Ureter (tissue), 1 donor: ENCODE data around the gene EIF4G3. TPM values are rescaled to one million over a fixed set of nuclear protein-coding genes. Genes with fewer than 3 reads are reported as not detected.
"Not testable (repeated sequence)": the region's sequence is repeated elsewhere in the genome, so short reads cannot be mapped to it uniquely, and the experiment has no call there.

Experiments used
- DNase-seq: peaks from one replicate; pipeline ENCODE4 v3.0.0-alpha.2; 2020; ENCODE audit warnings: low spot score
- total RNA-seq: library from RNA; stranded (reverse); gene quantifications from one replicate; pipeline ENCODE4 v1.2.4, GENCODE V29; 2023
- donor health status: DM: yes; HTN: yes; CAD: no.

Gene EIF4G3
- total RNA-seq, 1 donor from 2014 or later, result 93.9 TPM

DNA sequence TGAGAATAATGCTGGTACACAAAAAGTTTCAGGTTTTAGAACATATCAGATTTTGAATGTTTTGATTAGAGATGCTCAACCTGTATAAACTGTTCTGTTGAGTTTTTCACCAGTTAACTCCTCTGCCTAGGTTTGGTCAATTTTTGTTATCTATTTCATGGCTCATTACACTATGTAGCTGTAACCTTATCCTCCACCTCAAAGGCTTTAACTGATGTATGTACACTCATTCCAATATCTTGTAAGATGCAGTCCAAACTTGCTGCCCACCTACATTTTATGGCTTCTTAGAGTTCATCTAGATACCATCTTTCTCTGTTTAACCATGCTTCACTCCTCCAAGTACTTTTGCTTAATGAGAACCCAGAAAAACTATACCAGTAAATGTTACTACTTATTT is 107.8 kb downstream of the EIF4G3 start:
- no peak for DNase-seq

DNA sequence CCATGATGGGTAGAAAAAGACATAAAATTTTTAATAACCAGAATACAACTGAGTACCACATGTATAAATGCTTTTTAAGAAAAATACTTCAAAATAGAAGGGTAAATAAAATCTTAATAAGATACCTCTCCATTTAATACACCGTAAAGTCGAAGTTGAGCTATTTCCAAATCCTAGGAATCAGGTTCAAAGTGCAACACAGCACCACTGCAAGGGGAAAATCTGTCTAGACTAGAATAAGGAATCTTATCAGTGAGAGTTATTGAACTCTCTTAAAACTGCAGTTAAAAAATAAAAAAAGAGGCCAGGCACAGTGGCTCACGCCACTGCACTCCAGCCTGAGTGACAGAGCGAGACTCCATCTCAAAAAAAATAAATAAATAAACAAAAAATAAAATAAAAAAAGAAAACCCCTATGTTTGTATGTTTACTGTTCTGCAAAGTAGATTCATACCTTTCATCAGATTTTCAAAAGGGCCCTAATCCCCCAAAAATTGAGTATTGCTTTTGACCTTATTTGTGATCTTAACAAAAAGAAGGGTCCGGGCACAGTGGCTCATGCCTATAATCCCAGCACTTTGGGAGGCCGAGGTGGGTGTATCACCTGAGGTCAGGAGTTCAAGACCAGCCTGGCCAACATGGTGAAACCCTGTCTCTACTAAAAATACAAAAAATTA is 109.0 kb downstream of the EIF4G3 start:
- no peak for DNase-seq

DNA sequence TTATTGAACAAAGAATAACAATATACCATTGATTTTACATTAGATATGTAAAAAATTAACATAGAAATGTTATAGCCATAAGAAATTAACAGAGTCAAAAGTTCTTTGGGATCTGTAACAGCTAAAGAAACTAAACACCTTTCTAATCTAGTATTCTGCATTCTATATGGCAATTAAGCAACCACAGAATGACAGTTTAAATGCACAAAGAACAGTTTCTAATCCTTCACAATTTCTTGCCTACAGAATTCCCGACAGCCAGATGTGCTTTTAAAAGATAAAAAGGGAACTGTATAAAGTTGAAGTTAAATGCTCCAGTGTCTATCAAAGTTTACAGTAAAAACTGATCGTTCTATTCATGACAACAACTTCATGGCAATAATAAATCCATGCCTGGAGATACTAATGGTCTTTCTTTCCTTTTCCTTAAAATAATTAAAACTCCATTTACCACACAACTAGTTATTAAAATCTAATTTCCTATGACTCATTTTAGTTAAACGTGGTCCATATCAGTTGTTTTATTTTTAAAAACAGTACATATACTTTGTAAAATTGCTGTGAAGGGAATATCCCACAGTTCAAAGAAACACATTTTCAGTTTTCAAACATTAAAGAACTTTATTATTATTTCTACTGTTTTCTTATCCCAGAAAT is 110.2 kb downstream of the EIF4G3 start:
- DNase-seq, result no peak

DNA sequence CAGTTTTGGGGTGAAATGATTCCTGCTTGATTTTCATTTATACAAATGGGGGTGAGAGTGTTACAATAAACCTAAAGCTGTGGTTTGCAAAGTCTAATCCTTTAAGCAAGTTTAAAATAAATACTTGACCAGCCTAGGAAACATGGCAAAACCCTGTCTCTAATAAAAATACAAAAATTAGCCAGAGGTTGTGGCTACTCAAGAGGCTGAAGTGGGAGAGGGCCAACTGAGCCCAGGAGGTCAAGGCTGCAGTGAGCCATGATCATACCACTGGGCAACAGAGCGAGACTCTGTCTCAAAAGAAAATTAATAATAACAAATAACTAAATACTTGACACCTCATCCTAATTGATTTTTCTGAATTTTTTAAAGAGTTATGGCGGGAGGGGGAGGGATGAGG is 110.8 kb downstream of the EIF4G3 start:
- no peak for DNase-seq

DNA sequence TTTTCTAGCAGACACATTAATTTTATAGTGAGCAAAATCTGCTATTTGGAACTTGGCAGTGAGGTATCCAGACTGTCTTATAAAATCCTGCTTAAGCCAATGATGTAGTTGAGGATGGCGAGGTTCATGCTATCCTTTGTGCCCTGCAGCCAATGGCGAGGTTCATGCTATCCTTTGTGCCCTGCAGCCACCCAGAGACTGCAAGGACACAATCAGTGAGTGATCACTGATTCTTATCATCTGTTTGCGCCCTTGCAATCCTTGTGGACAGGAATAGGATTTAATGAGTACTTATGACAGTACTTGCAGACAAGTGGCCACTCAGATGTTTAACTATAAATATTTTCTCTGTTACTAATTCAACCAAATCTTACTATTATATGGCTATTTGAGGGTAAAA is 112.6 kb downstream of the EIF4G3 start:
- DNase-seq, result no peak

DNA sequence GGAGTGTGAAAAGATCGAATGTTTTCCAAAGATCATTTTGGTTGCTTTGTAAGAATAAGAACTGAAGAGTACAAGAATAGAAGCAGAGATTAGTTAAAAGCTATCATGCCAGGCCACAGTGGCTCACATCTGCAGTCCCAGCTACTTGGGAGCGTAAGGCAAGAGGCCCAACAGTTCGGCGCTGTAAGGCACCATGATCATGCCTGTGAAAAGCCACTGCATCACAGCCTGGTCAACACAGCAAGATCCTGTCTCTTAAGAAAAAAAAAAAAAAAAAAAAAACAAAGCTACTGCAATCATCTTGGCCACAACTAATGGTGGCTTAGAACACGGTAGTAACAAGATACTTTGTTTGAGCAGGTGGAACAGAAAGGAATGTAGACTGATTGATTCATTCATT is 116.2 kb downstream of the EIF4G3 start:
- DNase-seq, result no peak

DNA sequence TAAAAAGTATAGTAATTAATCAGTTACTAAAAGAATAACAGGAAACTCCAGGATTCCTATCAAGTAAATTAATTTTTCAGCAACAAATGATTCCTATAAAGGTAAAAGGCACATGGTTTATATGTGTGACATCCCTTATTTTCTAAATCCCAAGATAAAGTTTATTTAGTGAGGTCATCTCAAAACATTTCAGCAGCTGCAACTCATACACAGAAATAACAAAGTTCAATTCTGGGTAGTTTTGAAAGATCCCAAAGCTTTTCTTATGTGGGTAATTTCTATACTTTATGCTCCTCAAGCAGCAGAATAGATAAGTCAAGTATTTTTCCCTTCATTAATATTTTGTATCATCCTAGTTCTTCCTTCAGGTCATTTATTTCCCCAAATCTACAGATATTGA is 117.7 kb downstream of the EIF4G3 start:
- DNase-seq, result no peak

DNA sequence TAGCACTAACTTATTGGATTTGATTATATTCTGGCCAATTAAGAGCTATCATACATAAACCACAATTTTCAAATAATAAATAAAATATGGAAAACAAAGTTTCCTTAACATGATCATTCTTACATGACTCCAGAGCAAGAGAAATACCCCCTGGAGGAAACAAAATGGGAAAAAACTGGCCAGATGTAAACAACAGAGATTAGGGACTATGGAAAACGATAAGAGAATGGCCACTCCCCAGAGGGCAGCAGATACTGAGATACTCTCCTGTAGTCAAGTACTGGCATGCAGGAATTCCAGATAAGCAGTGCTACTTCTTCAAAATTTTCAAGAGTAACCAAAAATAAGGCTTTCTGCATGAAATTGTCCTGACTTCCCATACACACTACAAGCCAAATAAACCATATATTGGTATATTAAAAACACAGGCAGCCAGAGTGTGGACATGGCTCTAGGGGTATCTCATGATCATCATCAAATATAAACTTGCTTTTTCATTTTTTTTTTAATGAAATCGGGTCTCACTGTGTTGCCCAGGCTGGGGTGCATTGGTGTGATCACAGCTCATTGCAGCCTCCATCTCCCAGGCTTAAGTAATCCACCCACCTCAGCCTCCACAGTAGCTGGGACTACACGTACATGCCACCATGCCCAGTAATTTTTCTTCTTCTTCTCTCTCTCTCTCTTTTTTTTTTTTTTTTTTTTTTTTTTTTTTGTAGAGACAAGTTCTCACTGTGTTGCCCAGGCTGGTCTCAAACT is 118.5 kb downstream of the EIF4G3 start:
- no peak for DNase-seq

DNA sequence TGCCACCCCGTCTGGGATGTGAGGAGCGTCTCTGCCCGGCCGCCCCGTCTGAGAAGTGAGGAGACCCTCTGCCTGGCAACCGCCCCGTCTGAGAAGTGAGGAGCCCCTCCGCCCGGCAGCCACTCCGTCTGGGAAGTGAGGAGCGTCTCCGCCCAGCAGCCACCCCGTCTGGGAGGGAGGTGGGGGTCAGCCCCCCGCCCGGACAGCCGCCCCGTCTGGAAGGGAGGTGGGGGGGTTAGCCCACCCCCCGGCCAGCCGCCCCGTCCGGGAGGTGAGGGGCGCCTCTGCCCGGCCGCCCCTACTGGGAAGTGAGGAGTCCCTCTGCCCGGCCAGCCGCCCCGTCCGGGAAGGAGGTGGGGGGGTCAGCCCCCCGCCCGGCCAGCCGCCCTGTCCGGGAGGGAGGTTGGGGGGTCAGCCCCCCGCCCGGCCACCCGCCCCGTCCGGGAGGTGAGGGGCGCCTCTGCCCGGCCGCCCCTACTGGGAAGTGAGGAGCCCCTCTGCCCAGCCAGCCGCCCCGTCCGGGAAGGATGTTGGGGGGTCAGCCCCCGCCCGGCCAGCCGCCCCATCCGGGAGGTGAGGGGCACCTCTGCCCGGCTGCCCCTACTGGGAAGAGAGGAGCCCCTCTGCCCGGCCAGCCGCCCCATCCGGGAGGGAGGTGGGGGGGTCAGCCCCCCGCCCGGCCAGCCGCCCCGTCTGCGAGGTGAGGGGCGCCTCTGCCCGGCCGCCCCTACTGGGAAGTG is 123.3 kb downstream of the EIF4G3 start:
- not testable (repeated sequence) for DNase-seq

DNA sequence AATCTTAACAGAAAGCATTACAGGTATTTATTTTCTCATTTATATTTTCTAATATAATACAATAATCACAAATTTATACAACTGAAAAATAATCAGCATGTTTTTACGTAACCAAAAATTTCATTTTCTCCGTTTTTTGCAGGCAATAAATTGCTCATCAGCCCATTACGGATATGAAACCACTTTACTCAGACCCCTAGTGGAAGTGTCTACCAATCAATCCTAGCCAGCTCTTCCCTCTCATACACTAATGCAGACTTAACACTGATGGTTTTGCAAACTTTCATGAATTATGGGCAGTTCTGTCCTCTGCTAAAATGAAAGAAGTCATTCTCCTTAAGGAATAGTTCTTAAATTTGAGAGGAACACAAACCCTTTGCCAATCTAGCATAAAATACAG is 124.7 kb downstream of the EIF4G3 start:
- no peak for DNase-seq

DNA sequence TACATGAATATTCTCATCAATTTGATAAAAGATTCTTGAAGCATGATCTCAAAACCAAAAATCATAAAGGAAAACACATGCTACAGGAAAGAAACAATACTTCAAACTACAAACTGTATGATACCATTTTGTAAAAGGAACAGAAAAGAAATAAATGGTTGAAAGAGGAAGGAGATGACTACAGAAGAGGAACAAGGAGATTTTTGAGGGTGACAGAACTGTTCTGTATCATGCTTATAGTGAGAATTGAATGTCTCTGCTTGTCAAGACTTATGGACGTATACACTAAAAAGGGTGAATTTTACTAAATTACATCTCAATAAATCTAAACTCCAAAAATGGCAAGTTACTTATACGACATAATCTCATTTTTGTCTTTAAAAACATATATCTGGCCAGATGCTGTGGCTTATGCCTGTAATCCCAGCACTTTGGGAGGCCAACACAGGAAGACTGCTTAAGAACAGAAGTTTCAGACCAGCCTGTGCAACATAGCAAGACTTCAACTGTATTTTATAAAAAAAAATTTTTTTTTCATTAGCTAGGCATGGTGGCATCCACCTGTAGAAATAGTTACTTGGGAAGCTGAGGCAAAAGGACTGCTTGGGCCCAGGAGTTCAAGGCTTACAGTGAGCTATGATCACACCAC is 125.4 kb downstream of the EIF4G3 start:
- no peak for DNase-seq

DNA sequence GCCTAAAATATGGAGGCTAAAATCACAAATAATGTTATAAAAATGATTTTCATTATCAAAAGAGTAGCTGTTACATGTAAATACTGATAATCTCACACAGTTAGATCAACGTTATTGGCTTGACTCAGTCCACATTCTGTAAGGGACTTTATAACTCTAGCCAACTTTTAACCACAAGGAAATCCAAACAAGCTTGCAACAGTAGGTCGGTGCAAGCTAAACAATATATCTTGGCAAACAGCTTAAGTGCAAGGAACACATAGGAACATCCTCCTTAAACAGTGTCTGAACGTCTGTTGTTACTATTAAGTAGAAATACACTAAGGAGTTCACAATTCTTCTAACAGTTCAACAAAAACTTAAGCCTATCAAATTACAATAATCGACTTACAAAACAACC is 126.7 kb downstream of the EIF4G3 start:
- DNase-seq, result no peak

DNA sequence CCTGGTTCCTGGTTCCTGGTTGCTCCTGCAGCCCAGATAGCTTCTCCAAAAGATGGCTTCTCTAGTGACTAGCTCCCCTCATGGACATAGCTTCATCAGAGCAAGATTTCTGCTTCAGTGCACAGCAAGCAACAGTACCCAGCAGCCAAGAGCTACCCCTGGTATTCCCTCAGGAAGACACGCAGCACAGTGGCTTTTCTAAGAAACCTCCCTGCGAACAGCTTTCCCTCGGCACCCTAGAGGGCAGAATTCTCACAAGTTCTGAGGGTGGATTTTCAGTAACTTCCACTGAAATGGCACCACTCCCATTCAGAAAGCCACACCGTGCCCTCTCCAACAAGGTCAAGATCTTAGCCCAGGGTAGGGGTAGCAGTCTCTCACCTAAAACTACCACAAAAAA is 128.2 kb downstream of the EIF4G3 start:
- DNase-seq, result no peak

DNA sequence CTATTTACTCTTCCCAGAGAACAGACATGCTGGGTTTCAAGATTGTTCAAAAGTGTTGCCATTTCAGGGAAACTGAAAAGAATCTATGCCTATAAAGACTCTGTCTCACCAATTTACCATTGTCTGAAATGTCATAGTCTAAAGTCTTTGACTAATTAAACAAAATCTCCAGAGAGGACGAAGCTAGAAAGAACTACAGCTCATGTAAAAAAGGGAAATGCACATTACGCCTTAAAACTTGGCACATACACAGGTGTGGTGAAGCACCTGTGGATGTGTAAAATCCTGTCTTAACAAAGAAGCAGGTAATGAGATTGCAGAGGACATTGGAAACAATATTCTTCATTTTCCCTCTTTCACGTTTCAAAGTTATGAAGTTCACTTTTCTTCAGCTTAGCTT is 130.6 kb downstream of the EIF4G3 start:
- no peak for DNase-seq

DNA sequence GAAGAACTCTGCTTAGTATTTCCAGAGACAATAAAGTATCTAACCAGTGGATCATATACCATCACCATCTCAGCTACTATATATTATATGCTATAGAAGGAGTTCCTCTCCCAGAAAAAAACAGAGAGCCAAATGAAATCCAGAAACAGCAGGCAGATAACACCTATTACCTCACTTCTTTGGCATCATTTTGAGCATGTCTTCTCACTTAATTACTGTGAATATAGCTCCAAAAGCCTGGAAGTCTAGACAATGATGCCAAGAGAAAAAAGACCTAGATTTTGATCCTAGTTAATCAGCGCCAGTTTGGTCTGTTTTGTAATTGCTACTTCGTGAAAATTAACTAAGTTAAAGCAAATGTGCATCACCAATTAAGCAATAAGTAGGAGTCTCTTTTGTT is 131.3 kb downstream of the EIF4G3 start:
- no peak for DNase-seq

DNA sequence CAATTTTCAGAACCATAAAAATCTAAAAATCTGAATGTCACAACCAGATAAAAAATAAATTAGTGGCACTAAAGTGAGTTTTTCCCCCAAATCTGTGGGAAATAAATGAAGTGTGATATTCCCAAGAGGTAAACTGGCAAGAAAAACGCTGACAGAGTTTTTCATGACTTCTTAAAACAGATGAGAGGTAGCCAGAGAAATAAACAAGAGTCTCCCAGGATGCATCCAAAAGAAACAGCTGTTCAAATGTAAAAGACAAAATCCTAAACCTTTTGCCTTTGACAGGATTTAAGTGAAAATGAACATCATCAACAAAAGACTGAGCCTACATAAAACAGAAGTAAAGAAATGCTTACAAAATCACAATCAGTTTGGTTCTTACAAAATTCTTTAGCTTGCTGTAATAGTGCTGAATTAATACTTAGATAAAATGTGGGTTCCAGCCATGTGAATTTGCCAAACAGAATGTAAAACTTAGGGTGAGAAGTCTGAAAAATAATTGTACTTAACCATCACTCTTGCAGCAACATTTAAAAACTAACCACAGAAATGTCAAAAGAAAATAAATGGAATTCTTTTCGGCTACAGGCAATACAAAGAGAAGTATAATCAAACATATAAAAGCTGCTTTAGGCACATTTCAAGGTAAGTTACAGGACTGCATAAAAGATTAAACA is 133.6 kb downstream of the EIF4G3 start:
- DNase-seq, result no peak

DNA sequence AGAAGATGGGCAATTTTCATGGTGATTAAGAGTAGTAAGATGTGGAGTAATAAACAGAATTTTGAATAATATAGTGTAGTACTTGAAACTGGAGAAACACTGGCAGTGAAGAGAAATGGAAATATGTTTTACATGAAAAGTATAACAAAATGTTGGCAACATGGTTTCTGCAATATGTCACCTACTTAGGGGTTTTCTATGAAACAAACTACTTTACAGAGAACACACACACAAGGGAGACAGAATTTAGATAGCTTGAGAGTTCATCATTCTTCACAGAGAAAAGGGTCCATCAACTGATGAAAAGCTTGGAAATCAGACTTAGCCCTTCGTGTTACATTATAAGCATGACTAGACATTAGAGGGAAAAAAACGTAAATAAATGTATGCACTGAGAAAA is 135.2 kb downstream of the EIF4G3 start:
- DNase-seq, result no peak

DNA sequence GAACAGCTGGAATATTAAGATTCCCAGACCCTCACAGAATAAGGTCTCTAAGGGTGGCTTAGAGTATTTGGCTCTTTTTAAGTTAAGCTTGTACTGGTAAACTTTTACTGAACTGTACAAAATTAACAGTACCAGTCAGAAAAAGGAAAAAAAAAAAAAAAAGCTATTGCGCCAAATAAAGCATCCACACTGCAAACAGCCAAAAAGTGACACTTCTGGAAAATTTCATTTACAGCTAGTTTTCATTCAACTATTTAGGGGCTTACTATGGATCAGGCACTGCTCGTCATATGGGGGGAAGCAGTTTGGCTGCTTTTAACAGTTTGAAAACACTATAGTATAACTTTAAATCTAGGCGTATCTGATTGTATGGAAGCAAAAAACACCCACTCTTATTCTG is 139.6 kb downstream of the EIF4G3 start:
- DNase-seq, result no peak

DNA sequence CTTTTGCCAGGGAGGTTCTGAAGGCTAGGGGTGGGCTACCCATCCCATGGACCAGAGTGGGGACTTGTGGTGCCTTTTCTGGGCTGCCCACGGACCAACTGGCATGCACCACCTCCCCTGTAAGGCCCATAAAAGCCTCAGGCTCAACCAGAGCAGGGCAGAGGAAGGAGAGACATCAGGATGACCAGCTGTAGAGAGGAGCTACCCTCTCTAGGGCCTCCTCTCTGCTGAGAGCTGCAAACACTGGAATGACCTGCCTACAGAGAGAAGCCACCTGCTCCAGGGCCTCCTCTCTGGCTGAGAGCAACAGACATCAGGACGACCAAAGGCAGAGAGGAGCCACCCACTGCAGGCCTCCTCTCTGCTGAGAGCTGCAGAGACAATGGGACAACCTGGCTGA is 140.9 kb downstream of the EIF4G3 start:
- DNase-seq, result no peak

DNA sequence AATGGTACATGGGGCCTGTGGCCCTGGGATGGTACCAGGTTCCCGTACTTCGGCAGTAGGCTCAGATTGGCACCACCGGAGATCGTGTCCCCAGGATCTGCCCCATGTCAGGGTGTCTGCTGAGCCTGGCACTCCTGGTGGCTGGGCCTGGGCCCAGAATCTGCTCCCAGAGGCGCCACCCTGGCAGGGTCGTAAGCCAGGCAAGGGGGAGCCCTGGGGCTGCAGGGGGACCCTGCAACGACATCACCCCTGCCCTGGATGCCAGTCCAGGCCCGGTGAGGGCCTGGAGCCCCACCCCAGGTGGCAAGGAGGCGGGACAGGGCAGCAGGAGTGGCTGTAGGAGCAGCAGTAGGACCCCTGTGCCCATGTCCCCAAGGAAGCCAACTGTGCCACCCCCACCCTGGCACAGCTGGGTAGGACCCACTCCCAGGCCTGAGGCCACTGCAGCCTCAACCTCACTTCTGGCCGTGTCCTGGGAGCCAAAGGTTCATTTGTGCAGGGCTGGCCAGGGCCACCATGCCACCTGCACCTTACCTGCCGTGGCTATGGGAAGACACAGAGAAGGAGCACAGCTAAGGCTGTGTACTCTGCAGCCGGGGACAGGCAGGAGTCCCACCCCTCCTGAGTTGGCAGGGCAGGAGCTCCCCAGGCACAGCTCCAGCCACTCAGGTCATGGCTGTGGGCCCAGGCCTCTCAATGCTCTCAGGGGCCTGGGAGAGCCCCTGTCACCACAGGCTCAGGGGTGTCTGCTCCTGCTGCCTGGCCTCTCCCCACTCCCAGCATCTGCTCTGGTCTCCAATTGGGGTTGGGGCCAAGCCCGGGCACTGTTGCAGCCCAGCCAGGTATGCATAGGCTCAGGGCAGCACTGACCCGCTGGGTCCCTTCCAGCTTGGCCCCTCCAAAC is 141.7 kb downstream of the EIF4G3 start:
- DNase-seq, result no peak
